ENCODE data around the gene ARFGAP3.

Gene ARFGAP3

DNA sequence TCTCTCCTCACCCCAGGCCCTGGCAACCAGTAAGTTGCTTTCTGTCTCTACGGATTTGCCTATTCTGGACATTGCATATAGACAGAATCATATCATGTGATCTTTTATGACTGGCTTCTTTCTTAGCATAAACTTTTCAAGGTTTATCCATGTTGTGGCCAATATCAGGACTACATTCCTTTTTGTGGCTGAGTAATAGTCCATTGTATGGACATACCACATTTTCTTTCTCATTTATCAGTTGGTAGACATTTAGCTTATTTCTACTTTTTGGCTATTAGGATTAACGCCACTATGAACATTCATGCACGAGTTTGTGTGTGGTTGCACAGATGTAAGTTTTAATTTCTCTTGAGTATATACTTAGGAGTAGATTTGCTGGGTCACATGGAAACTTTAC, 35.7 kb downstream of the ARFGAP3 start:
- DNase-seq (ENCODE audit: low read depth in 2 of 2, low spot score in 1 of 2): no peak

DNA sequence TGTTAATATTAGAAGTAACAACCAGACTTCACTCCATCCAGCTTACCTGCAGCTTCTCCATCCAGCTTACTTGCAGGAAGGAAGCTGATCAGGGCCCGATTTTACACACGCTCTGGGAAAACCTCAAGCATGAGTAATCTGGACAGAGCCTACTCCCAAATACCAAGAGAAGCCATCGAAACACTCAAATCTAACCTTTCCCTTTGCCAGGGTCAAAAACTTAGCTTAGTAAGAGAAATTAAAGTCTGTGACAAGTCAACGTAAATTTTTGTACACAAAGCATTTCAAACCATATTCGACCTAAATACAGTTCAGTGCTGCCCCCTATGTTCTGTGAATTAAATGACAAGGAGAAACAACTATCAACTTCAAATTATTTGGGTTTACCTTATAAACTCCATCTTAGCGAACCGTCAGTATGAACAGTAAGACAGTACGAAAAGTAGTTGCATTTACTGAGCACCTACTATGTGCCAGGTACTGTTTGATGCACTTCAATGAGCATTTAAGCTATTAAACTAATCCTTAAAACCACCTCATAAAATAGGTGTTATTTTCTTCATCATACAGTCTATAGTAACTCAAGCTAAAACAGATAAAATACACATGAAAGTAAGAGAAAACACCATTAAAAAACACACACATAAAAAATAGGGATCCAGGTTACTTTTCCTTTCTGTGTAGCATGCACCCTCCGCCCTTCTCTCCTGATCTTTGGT, 36.9 kb downstream of the ARFGAP3 start:
- no peak for DNase-seq (ENCODE audit: low read depth in 2 of 2, low spot score in 1 of 2)

DNA sequence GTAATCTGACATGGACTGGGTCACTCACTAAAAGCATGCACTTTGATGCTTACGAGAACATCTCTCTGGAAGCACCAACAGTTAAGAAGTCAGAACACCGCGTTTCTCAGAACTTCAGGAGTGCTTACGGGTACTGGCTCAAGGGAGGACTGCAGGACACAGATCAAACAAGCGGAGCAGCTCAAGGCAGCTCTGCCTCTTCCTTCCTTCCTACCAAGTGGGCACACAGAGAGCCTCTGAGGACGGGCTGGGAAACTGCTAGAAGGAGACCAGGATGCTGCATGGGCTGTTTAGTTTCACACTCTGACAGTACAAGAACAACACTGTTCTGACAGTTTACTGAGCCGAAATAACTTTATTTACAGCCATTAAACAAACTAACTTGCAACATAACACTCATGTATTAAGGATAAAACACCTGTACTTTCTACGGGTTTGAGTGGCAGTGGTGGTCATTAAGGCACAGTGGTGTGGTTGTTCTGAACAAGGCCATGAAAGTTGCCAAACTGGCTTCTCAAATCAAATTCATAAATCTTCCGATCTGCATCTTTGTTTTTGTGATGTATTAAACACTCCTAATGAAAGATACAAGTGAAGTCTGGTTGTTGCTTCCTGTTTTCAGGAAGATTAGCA, 37.5 kb downstream of the ARFGAP3 start:
- DNase-seq (ENCODE audit: low read depth in 2 of 2, low spot score in 1 of 2): no peak

DNA sequence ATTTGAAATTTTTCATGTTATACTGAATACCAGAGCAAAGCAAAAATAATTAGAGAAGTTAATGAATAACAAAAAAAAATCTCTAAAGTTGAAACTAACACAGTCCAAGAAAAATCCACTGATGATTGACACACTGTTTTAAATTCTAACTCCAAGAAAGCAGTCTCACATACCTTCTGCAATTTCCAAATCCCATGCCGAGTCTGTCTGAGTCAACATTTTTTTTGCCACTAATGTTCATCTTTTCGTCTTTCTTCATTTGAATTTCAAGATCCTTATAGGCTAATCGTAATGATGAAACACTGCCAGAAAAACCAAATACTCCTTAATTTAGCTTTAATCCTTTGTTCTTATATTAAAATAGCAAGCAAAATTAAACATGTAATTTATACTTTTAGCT, 39.5 kb downstream of the ARFGAP3 start:
- no peak for DNase-seq (ENCODE audit: low read depth in 2 of 2, low spot score in 1 of 2)

DNA sequence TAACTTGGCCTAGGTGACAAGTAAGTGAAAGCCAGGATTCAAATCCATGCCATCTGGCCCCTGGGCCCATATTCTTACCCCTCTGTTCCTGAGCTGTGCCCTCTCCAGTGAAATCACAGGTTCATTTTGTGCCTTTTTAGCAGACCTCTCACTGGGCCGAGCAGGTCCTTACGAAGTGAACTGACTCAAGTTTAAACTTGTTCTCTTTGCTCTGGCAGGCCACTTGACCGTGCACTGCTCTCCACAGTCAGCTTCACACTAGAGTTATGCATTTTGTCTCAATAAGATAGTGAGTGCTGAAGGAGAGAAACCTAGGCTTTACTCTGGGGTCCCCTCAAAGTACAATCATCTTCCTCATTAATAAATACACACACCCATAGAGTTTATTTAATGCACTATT, 40.7 kb downstream of the ARFGAP3 start:
- no peak for DNase-seq (ENCODE audit: low read depth in 2 of 2, low spot score in 1 of 2)

DNA sequence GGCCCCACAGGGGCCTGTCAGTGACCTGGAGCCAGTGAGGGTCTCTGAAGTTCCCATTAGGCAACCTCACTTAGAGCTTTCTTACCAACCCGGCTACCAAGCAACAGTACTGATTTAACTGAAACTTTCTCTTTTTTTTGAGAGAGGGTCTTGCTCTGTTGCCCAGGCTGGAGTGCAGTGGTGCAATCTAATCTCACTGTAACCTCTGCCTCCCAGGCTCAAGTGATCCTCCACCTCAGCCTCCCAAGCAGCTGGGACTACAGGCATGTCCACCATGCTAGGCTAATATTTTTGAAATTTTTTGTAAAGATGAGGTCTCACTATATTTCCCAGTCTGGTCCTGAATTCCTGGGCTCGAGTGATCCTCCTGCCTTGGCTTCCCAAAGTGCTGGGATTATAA, 42.5 kb downstream of the ARFGAP3 start:
- no peak for DNase-seq (ENCODE audit: low read depth in 2 of 2, low spot score in 1 of 2)

DNA sequence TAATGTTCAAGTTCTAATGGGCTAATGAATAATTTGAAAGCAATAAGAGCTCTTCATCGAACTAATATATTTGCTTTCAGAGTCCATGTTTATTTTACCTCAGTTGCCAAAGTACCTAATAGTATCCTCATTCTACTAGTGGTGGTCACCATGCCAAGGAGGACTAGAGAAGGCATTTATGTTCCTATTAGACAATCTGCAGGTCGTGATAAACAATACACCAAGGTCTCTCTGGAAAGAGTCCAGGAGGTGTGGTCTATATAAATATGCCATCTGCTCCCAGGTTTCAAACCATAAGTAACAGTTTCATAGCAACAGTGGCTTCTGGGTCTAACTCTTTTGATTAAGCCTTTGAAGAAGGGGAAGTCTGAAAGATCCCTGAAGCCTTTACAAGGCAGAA, 42.9 kb downstream of the ARFGAP3 start:
- no peak for DNase-seq (ENCODE audit: low read depth in 2 of 2, low spot score in 1 of 2)

DNA sequence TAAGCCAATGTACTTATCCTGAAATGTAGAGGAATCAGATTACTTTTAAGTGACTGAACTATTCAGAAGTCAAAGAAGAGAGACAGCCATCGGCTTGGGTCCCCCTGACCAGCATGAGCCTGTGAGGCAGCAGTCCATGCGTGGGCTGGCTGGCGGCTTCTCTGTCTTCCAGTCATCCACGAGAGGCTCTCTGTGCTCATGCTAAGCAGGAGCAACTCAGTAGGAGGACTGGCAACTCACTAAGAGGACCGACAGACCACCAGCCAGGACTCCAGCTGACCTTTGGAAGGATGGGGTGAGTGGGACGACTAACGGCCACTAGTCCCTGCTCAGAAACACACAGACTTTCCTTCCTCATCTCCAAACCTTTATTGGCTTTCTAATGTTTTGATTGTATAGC, 43.6 kb downstream of the ARFGAP3 start:
- DNase-seq (ENCODE audit: low read depth in 2 of 2, low spot score in 1 of 2): no peak

DNA sequence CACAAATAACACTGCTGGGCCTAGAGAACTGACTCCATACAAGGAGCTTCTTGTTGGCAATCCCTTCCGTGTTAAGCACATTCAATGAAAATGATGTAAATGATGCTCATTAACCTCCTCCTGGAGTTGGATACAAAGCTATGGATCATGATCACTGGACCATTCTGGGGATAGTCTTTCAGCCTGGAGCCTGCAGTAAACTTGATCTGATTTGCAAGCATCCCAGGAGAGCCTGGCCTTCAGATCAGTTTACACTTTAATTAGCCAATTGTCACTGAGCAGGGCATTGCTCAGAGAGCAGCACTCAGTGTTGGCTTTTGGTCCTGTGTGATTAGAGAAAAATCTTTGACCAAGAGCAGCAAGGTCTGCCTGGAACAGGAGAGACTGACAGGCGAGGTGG, 45.6 kb downstream of the ARFGAP3 start:
- DNase-seq (ENCODE audit: low read depth in 2 of 2, low spot score in 1 of 2): no peak

DNA sequence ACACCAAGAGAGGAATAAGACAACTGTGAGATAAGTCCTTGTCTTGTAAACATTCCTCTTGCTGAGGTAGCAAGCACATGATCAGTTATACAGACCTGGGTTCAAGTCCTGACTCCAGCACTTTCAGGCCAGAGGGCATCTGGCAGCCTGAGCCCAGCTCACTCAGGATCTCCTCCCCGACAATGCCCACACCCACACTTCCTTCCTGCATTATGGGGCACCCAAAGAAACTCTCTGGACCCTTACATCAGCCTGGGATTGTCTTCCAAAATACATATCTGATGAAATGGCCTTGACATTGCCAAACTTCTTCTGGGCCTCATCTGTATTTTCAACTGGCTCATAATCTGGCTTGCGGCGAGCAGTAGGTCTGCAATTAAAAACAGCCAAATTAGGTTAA, 48.6 kb downstream of the ARFGAP3 start:
- no peak for DNase-seq (ENCODE audit: low read depth in 2 of 2, low spot score in 1 of 2)

DNA sequence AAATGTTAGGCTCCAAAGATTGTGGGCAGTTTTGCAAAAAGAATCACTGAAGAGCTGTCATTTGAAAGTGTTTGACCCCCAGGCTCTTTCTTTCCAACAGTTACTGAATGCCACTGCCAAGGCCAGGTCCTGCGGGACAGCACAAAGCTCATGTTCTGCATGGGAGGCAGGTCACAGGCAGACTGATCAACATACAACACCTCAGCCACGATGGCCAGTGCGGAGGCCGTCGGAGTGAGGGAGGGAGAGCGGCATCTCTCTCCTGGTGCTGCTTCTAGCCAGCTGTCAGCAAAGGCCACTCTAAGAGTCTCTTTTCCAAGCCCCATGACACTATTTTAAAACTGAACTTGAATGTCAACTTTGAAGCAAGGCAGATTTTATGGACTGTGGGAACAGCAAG, 49.9 kb downstream of the ARFGAP3 start:
- DNase-seq (ENCODE audit: low read depth in 2 of 2, low spot score in 1 of 2): no peak

DNA sequence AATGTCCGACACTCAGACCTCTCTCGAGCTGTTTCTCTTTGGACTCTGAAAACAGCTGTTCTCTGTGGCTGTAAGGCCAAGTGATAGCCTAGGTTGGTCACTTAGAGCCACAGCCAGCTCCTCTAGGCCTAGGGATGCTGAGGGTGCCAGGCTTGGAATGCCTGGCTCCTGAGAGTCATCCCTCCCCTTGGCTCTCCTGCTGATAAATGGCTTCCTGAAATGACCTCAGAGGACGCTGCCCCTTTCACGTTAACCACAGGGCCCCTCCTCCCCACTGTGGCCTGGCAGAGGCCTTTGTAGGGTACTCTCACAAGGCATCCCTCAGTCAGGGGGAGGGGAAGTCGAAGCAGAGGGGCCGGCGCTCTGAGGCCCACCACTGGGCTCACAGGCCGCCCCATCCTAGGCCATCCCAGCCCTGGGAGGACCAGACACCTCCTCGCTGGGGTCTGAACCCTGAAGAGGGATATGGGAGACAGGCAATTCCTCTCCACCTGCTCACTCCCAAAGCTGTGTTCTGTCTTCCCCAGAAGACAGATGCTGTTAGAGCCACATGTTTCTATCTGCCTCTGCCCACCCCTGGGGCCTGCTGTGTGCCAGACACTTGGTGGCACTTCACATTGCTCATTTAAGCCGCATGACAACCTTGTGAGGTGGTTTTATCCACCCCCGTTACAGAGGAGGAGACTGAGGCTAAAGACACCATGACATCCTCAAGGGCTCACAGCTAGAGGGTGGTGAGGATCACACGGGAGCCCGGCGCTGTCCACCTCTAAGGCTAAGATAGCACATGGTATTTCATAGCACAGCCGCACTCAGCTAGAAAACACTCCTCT, 50.9 kb downstream of the ARFGAP3 start:
- no peak for DNase-seq (ENCODE audit: low read depth in 2 of 2, low spot score in 1 of 2)

DNA sequence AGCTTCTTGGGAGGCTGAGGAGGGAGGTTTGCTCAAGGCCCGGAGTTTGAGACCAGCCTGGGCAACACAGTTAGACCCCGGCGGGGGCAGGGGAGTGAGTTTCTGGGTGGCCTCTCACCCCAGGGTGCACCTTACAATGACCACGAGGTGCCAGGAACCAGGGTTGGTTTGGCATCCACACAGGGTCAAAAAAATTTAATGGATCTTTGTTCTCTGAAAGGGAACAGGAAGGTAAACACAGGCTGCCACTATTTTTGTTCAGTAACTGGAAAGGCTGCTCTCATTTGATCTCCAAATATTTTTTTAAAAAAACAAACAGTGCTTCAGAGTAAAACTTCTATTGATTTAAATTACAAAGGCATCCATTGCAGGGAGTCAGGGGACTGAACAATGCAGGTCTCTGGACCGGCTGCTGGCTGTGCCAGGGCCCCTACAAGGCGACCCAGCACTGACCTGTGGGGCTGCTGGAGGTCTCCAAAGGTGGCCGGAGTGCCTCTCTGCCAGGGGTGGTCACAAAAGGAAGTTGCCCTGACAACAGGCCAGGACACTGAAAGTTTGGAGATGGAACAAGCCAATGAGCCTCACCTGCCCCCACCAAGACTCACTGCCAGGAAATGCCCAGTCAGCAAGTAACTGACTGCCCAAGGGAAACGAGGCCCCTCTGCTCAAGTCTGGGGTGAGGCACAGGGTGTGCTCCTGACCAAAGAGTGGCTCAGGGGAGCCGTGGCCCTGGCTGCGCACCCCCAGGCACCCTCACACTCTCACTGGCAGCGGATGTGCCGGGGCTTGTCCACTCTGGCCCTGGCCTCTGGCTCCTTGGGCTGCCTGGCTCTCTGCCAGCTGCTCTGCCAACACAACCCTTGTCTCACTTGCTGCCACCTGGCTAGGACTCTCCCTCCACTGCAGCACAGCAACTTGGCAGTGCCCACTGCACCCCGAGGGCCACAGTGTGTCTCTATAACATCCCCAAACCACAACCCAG, 51.8 kb downstream of the ARFGAP3 start:
- DNase-seq (ENCODE audit: low read depth in 2 of 2, low spot score in 1 of 2): no peak

DNA sequence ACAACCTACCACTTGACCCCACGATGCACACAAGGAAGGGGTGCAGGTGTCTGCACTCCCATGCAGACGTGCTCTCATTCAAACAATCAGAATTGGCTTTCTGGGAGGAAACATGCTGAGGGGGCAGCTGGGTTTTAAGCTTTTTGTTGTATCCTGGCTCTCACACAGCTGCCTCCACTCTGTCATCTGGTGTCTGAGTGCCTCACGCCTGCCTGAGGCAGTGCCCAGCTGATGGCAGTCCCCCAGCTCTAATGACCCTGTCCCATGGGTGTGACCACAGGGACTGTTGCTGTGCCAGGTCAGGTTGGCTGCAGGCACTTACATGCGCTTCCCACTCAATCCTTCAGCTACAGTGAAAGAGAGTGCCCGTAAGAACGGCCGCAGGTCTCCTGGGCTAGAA, 53.7 kb downstream of the ARFGAP3 start:
- no peak for DNase-seq (ENCODE audit: low read depth in 2 of 2, low spot score in 1 of 2)

DNA sequence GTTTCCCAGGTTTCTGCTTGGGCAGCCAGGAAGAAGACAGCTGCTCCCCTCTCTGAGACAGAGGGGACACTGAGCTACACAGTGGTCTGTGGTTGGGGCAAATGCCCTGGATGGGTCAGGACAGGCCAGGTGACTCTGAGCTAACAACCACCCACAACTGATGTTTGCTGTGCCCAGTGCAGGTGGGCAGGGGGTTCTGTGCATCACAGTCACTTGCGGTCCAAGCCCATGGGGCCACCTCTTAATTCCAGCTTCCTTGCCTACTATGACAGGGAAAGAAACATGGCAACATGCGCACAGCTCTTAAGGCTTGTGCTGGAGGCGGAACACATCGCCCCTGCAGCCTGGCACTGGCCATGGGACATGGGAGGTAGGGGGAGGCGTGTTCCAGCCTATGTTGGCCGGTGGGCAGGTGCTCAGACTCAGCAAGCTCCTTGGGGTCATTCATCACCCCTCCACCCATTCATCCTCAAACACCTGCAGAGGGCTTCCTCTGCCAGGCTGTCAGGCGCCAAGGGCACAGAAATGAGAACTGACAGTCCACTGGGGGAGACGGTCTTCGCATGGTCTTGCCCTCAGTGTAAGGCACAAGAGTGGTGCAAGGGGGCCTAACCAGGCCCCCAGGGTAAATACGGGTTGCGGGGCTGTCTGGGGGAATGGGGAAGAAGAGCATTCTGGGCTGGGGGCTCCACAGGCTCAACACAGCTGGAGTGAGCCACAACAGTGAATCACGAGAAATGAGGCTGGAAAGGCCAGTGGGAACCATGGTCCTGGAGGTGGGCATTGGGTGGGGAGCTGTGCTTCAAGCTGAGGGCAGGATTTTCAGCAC, 55.6 kb downstream of the ARFGAP3 start:
- no peak for DNase-seq (ENCODE audit: low read depth in 2 of 2, low spot score in 1 of 2)

DNA sequence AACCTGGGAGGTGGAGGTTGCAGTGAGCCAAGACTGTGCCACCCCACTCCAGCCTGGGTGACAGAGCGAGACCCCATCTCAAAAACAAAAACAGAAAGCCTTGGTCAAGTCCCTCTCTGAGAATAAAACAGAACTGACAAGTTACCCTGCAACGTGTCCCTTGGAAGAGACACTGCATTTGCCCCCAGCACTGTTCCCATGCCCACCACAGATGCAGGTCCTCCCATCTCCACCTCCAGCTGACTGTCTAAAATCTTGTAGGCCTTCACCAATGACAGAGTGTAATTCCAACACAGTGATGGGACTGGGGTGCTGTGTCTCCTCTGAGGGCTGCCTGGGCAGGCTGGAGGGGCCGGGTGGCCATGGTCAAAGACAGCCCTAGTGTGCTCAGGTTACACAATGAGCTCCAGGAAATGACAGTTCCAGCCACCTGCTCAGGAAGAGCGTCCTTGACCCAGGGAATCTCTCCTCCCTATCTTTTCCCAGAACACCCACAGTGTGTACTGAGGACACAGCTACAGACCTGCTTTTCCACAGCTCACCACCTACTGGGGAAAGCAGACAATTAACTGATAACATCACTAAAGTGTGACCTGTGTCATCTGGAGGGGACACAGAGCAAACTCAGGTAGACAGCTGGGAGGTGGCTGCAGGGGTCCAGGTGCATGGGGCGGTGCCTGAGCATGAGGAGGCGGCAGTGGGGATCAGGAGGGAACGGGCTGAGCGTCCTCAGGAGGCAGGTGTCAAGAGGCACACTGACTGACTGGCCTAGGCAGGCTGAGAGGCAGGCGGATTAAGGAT, 56.4 kb downstream of the ARFGAP3 start:
- DNase-seq (ENCODE audit: low read depth in 2 of 2, low spot score in 1 of 2): no peak

DNA sequence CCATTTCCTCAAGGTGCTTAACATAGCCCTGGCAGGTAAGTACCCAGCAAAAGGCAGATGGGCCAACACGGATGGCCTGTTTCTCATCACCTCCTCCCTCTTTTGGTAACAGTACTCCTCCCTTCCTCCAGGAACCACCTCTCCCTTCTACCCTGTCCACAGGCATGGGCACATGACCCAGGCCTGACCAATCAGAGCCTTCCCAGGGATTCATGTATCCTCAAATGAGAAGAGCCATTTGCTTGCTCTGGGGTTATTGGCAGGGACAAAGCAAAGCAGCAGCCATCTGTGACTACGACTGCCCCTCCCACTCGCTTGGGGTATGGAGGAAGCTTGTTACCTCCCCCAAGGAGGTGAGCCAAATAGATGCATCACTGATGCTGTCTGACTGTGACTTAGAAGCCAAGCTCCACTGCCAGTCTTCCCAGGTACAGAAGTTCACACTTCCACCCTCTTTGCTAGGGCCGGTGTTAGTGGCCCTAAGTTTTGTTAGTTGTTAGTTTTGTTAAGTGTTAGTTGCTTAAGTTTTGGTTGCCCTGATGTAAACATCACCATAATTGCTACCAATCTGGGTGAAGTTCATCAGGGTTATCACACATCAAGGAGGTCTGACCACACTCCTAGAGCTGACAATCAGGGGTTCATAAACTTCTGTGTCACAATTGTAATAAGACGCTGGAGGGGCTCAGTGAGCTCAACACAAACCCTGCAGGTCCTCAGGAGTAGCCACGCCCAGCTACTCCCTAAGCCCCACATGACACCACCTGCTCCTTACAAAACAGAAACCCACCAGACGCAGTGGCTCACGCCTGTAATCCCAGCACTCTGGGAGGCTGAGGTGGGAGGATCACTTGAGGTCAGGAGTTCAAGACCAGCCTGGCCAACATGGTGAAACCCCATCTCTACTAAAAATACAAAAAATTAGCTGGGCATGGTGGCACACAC, 57.3 kb downstream of the ARFGAP3 start:
- no peak for DNase-seq (ENCODE audit: low read depth in 2 of 2, low spot score in 1 of 2)

DNA sequence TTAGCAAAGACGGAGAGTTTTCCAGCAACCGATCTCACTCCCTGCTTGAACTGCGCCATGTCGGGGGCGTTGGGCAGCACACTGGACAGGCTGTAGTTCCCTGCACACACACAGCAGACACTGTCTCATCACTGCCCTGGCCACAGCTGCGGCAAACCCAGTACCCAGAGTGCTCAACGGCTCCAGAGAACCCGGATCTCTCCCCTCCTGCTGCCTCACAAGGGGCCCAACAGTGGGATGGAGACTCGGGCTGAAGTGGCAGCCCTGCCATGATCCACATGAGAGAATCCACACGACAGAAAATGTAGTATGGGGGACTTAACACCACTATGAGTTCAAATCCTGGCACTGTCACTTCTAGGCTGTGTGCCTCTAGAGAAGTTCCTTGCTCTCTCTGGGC, 58.0 kb downstream of the ARFGAP3 start:
- no peak for DNase-seq (ENCODE audit: low read depth in 2 of 2, low spot score in 1 of 2)
